OCI-LY3 (cell line): Measurements from ENCODE around the gene NUDC.

ENCODE experiments used
- H2AFZ ChIP-seq: fragments of 200-600, 300-600 bp; shearing (Covaris generic); 2 replicates; pipeline ENCODE4 v1.6.0; 2014; ENCODE audit warnings: antibody characterized with exemption, low read depth, low read length
- H3K27ac ChIP-seq: fragments of 200-600, 300-600 bp; sonication (generic); 2 replicates; pipeline ENCODE4 v1.5.1; 2014; ENCODE audit warnings: mild to moderate bottlenecking, low read length, moderate library complexity, mixed read lengths
- H3K27me3 ChIP-seq: fragments of 200-600, 300-600 bp; sonication (generic); 2 replicates; pipeline ENCODE4 v1.6.1; 2014; ENCODE audit warnings: low read depth, low read length, mixed read lengths
- H3K36me3 ChIP-seq: fragments of 200-600, 300-600 bp; sonication (generic); replicated peaks from 2 replicates; pipeline ENCODE3; 2014; ENCODE audit warnings: low read depth, low read length, mixed read lengths
- H3K4me1 ChIP-seq: fragments of 300-600, 200-600 bp; sonication (generic); 2 replicates; pipeline ENCODE4 v1.6.1; 2014; ENCODE audit warnings: low read length, mixed read lengths
- H3K4me2 ChIP-seq: fragments of 200-600, 300-600 bp; sonication (generic); 2 replicates; pipeline ENCODE4 v1.6.1; 2014; ENCODE audit warnings: low read length, mixed read lengths
- H3K4me3 ChIP-seq: fragments of 300-600, 200-600 bp; sonication (generic); 2 replicates; pipeline ENCODE4 v1.5.1; 2014; ENCODE audit warnings: antibody characterized with exemption, mild to moderate bottlenecking, low read length, moderate library complexity
- H3K79me2 ChIP-seq: fragments of 300-600, 200-600 bp; shearing (Covaris generic); 2 replicates; pipeline ENCODE4 v1.6.1; 2014; ENCODE audit warnings: mild to moderate bottlenecking, low read length, mixed read lengths
- H3K9ac ChIP-seq: fragments of 300-600, 200-600 bp; shearing (Covaris generic); 2 replicates; pipeline ENCODE4 v1.6.0; 2014; ENCODE audit warnings: mild to moderate bottlenecking, low read length, moderate library complexity
- H3K9me3 ChIP-seq: fragments of 200-600, 300-600 bp; shearing (Covaris generic); 2 replicates; pipeline ENCODE4 v1.6.1; 2014; ENCODE audit warnings: low read length, mixed read lengths; ENCODE audit not compliant: insufficient read depth
- H4K20me1 ChIP-seq: fragments of 200-600, 300-600 bp; sonication (generic); 2 replicates; pipeline ENCODE4 v1.6.1; 2016; ENCODE audit warnings: low read length, mixed read lengths; ENCODE audit not compliant: insufficient read depth
- CTCF ChIP-seq: fragments of 200-600, 300-600 bp; sonication (generic); IDR thresholded peaks from 2 replicates; pipeline ENCODE4 v1.5.1; 2014; ENCODE audit warnings: antibody characterized with exemption, low read length, low read depth
- EZH2phosphoT487 ChIP-seq: fragments of 200-600 bp; shearing (Covaris generic); IDR thresholded peaks from 2 replicates; pipeline ENCODE4 v1.6.1; 2018; ENCODE audit warnings: antibody characterized with exemption, mixed run types, low read depth

The NUDC gene

GRCh38 chr1:26970810-26971209 lies 49.3 kb downstream of the NUDC start:
- H3K4me2 ChIP-seq: no peak overlapping the region
- no peak overlapping the region for H3K4me3 ChIP-seq
- H3K79me2 ChIP-seq: no peaks in the 10 kb centered on the region
- H3K36me3 ChIP-seq: no peaks in the 10 kb centered on the region
- H3K27ac ChIP-seq: no peak overlapping the region
- H3K27me3 ChIP-seq: no peaks in the 10 kb centered on the region
- H4K20me1 ChIP-seq: no peaks in the 10 kb centered on the region
- no peak overlapping the region for H2AFZ ChIP-seq
- TF ChIP-seq CTCF: no peak
- TF ChIP-seq EZH2phosphoT487: no peak
- no peak overlapping the region for H3K9ac ChIP-seq
- H3K9me3 ChIP-seq: no peaks in the 10 kb centered on the region
- H3K4me1 ChIP-seq: no peaks in the 10 kb centered on the region

- H3K4me1 ChIP-seq: no peaks in the 10 kb centered on the region
- no peak for TF ChIP-seq EZH2phosphoT487
- no peak for TF ChIP-seq CTCF
- no peaks in the 10 kb centered on the region for H3K9me3 ChIP-seq
- H3K79me2 ChIP-seq: no peaks in the 10 kb centered on the region
- no peak overlapping the region for H2AFZ ChIP-seq
- no peak overlapping the region for H3K4me3 ChIP-seq
- H3K27me3 ChIP-seq: no peaks in the 10 kb centered on the region
- no peak overlapping the region for H3K27ac ChIP-seq
- no peaks in the 10 kb centered on the region for H3K36me3 ChIP-seq
- H3K4me2 ChIP-seq: no peak overlapping the region
- H3K9ac ChIP-seq: no peak overlapping the region
- H4K20me1 ChIP-seq: no peaks in the 10 kb centered on the region
These were observed 50.0 kb downstream of the NUDC start for GRCh38 chr1:26971590-26971989.

GRCh38 chr1:26972390-26972789 lies 50.8 kb downstream of the NUDC start:
- no peak overlapping the region for H3K9ac ChIP-seq
- H3K27me3 ChIP-seq: no peaks in the 10 kb centered on the region
- TF ChIP-seq EZH2phosphoT487: no peak
- TF ChIP-seq CTCF: no peak
- H3K4me2 ChIP-seq: no peak overlapping the region
- H3K4me3 ChIP-seq: no peak overlapping the region
- no peak overlapping the region for H3K27ac ChIP-seq
- H3K9me3 ChIP-seq: no peaks in the 10 kb centered on the region
- no peaks in the 10 kb centered on the region for H3K79me2 ChIP-seq
- H4K20me1 ChIP-seq: no peaks in the 10 kb centered on the region
- no peaks in the 10 kb centered on the region for H3K4me1 ChIP-seq
- H2AFZ ChIP-seq: no peak overlapping the region
- H3K36me3 ChIP-seq: no peaks in the 10 kb centered on the region

GRCh38 chr1:26972821-26973220 lies 51.3 kb downstream of the NUDC start:
- H4K20me1 ChIP-seq: no peaks in the 10 kb centered on the region
- no peak overlapping the region for H2AFZ ChIP-seq
- H3K9me3 ChIP-seq: no peaks in the 10 kb centered on the region
- no peaks in the 10 kb centered on the region for H3K36me3 ChIP-seq
- no peaks in the 10 kb centered on the region for H3K4me1 ChIP-seq
- H3K4me2 ChIP-seq: no peak overlapping the region
- no peak overlapping the region for H3K27ac ChIP-seq
- no peak for TF ChIP-seq CTCF
- TF ChIP-seq EZH2phosphoT487: no peak
- H3K27me3 ChIP-seq: no peaks in the 10 kb centered on the region
- no peak overlapping the region for H3K4me3 ChIP-seq
- H3K9ac ChIP-seq: no peak overlapping the region
- no peaks in the 10 kb centered on the region for H3K79me2 ChIP-seq
